CD4-positive, alpha-beta T cell treated with Interleukin-4 for 4 hours (primary cell): ENCODE measurements around the gene ZNF813.

ENCODE experiments used
- DNase-seq: peaks from one replicate; pipeline ENCODE4 v3.0.0-alpha.2; 2020

ZNF813 gene

GRCh38 chr19:53521373-53522202 lies 54.1 kb downstream of the ZNF813 start:
- no peak for DNase-seq

GRCh38 chr19:53525922-53526321 lies 58.4 kb downstream of the ZNF813 start:
- no peak for DNase-seq

- DNase-seq, result no peak
Observed at GRCh38 chr19:53530622-53531021, 63.1 kb downstream of the ZNF813 start.

GRCh38 chr19:53531457-53531856 lies 63.9 kb downstream of the ZNF813 start:
- no peak for DNase-seq

GRCh38 chr19:53532362-53532761 lies 64.8 kb downstream of the ZNF813 start:
- DNase-seq, result no peak

- no peak for DNase-seq
Observed at GRCh38 chr19:53536225-53536548, 68.7 kb downstream of the ZNF813 start.

GRCh38 chr19:53537121-53537520 lies 69.6 kb downstream of the ZNF813 start:
- no peak for DNase-seq

GRCh38 chr19:53537521-53538377 lies 70.2 kb downstream of the ZNF813 start, which contains the start of gene ZNF331:
Gene ZNF331 (plus strand): TSS chr19:53538145. CDS start chr19:53569377, 31,232 bp downstream.
- DNase-seq, result peak; percentile 88

GRCh38 chr19:53538378-53539109 lies 71.0 kb downstream of the ZNF813 start:
- DNase-seq, result no peak

GRCh38 chr19:53540091-53540490 lies 72.6 kb downstream of the ZNF813 start:
- DNase-seq, result no peak

- DNase-seq, result no peak
Observed at GRCh38 chr19:53541971-53542370, 74.4 kb downstream of the ZNF813 start.

GRCh38 chr19:53545271-53546065 lies 77.9 kb downstream of the ZNF813 start:
- no peak for DNase-seq
